Prostate gland (tissue), 2 donors: ENCODE data around the gene FNBP1L. TPM values are rescaled to one million over a fixed set of nuclear protein-coding genes. Genes with fewer than 3 reads are reported as not detected.

Experiments used
- DNase-seq: peaks from one replicate; pipeline ENCODE4 v3.0.0-alpha.2; 2019; ENCODE audit warnings: low spot score
- H3K27ac ChIP-seq, 2 donors: fragments of 200-600 bp; sonication (generic); 2 replicates each; pipeline ENCODE4 v1.5.1; 2017 to 2019
- H3K27me3 ChIP-seq: fragments of 200-600 bp; sonication (generic); replicated peaks from 2 replicates; pipeline ENCODE4 v1.5.1; 2019; ENCODE audit not compliant: insufficient read depth
- H3K36me3 ChIP-seq, 2 donors: fragments of 200-600 bp; sonication (generic); 1 replicate in 1 of 2; 2 replicates in 1 of 2; pipeline versions ENCODE4 v1.5.1 to v1.8.1; 2017 to 2019
- H3K4me1 ChIP-seq: fragments of 200-600 bp; sonication (generic); replicated peaks from 2 replicates; pipeline ENCODE4 v1.5.1; 2019
- H3K4me3 ChIP-seq, 2 donors: fragments of 200-600 bp; sonication (generic); 2 replicates each; pipeline ENCODE4 v1.5.1; 2017 to 2019
- H3K9me3 ChIP-seq: fragments of 200-600 bp; sonication (generic); 2 replicates; pipeline ENCODE4 v1.5.1; 2017
- CTCF ChIP-seq, 4 experiments: fragments of 200-600 bp in 2 of 4; fragments of 450-650 bp in 2 of 4; sonication (generic) in 2 of 4; IDR thresholded peaks; 1 replicate in 3 of 4; 2 replicates in 1 of 4; pipeline ENCODE4 v1.5.1; 2016 to 2019; ENCODE audit warnings: antibody characterized with exemption in 4 of 4, mild to moderate bottlenecking in 2 of 4, moderate library complexity in 2 of 4
- POLR2A ChIP-seq: fragments of 450-650 bp; IDR thresholded peaks from one replicate; pipeline ENCODE4 v1.6.1; 2016; ENCODE audit warnings: antibody characterized with exemption, mild to moderate bottlenecking
- POLR2AphosphoS5 ChIP-seq: sonication (generic); formaldehyde crosslinking; IDR thresholded peaks from one replicate; pipeline ENCODE4 v1.6.1; 2017; ENCODE audit warnings: antibody characterized with exemption
- WGBS: methylation state at CpG from one replicate; pipeline ENCODE4 v1.1.5; 2018; 5-methylcytosine and 5-hydroxymethylcytosine counted together
- intact Hi-C: fragments of 100-400 bp; cut with DNase I; formaldehyde crosslinking; loops from one replicate; pipeline ENCODE4 v1.14.2; 2022
- total RNA-seq, 2 donors: library from RNA; depleted of rRNA; stranded (reverse); fragments of >200 nt; gene quantifications; one replicate each; pipeline ENCODE4 v1.1.0, GENCODE V29; 2016

Gene FNBP1L
- total RNA-seq, 2 donors from 2014 or later, result 41.1 to 49.7 TPM

GRCh38 chr1:93489756-93490155, 41.8 kb downstream of the FNBP1L start:
- TF ChIP-seq POLR2AphosphoS5, result no peak
- TF ChIP-seq POLR2A, result no peak
- no peak for TF ChIP-seq CTCF (IDR thresholded peaks at IDR 0.05)
- Histone ChIP-seq H3K27me3 (no peaks in the 10 kb centered on the region), H3K4me1 (no peaks in the 10 kb centered on the region), H3K36me3 (no peaks in the 10 kb centered on the region), H3K27ac (no peak overlapping the region), H3K4me3 (no peak overlapping the region), H3K9me3 (no peaks in the 10 kb centered on the region)
- no peak for DNase-seq
- intact Hi-C loops, result no loop called here

GRCh38 chr1:93490357-93490756, 42.4 kb downstream of the FNBP1L start:
- TF ChIP-seq CTCF (IDR thresholded peaks at IDR 0.05) (no peak), POLR2AphosphoS5 (no peak), POLR2A (no peak)
- no peak overlapping the region for H3K27ac ChIP-seq

GRCh38 chr1:93495911-93496310, 48.0 kb downstream of the FNBP1L start:
- Histone ChIP-seq H3K9me3 (no peaks in the 10 kb centered on the region), H3K4me1 (no peaks in the 10 kb centered on the region), H3K27me3 (no peaks in the 10 kb centered on the region), H3K36me3 (no peaks in the 10 kb centered on the region), H3K4me3 (no peak overlapping the region), H3K27ac (no peak overlapping the region)
- WGBS, result 79% methylated on average over 1 of the region's 1 CpG
- intact Hi-C loops, result no loop called here
- DNase-seq, result no peak
- TF ChIP-seq POLR2AphosphoS5 (no peak), POLR2A (no peak), CTCF (IDR thresholded peaks at IDR 0.05) (no peak)

More at GRCh38 chr1:93490357-93490756, 42.4 kb downstream of the FNBP1L start:
- intact Hi-C loops, result no loop called here
- Histone ChIP-seq H3K4me1 (no peaks in the 10 kb centered on the region), H3K4me3 (no peak overlapping the region), H3K27me3 (no peaks in the 10 kb centered on the region), H3K9me3 (no peaks in the 10 kb centered on the region), H3K36me3 (no peaks in the 10 kb centered on the region)
- no peak for DNase-seq

- intact Hi-C loops, result no loop called here
- Histone ChIP-seq H3K4me1 (no peaks in the 10 kb centered on the region), H3K36me3 (no peaks in the 10 kb centered on the region), H3K9me3 (no peaks in the 10 kb centered on the region), H3K4me3 (no peak overlapping the region), H3K27me3 (no peaks in the 10 kb centered on the region), H3K27ac (no peak overlapping the region)
- 90% methylated on average over 4 of the region's 4 CpGs for WGBS
- no peak for TF ChIP-seq CTCF (IDR thresholded peaks at IDR 0.05)
- no peak for DNase-seq
These were observed 48.6 kb downstream of the FNBP1L start for GRCh38 chr1:93496520-93496919.

- no peaks in the 10 kb centered on the region for H3K36me3 ChIP-seq
- no peaks in the 10 kb centered on the region for H3K9me3 ChIP-seq
- TF ChIP-seq CTCF (IDR thresholded peaks at IDR 0.05) (no peak), POLR2AphosphoS5 (no peak), POLR2A (no peak)
- H3K27ac ChIP-seq, result no peak overlapping the region
- H3K4me3 ChIP-seq, result no peak overlapping the region
- intact Hi-C loops, result no loop called here
- WGBS, result 55% methylated on average over 2 of the region's 2 CpGs
- no peaks in the 10 kb centered on the region for H3K27me3 ChIP-seq
- no peaks in the 10 kb centered on the region for H3K4me1 ChIP-seq
- no peak for DNase-seq
These were observed 51.2 kb downstream of the FNBP1L start for GRCh38 chr1:93499075-93499474.
